H9 (cell line): ENCODE results near the gene IFT52. TPM values are rescaled to one million over a fixed set of nuclear protein-coding genes. Genes with fewer than 3 reads are reported as not detected.

Source experiments
- DNase-seq: peaks from one replicate; pipeline ENCODE4 v3.0.0-alpha.2; 2017
- H2AFZ ChIP-seq: one replicate; pipeline ENCODE4 v1.6.1; 2013; ENCODE audit warnings: mild to moderate bottlenecking, low read length, control low read depth, moderate library complexity
- H2AK5ac ChIP-seq: 2 replicates; pipeline ENCODE4 v1.6.1; 2013; ENCODE audit warnings: low read length, control low read depth, mixed read lengths; ENCODE audit not compliant: insufficient read length
- H2BK120ac ChIP-seq: one replicate; pipeline ENCODE4 v1.6.1; 2013; ENCODE audit warnings: low read depth, mild to moderate bottlenecking, low read length, control low read depth, inconsistent platforms; ENCODE audit not compliant: poor library complexity, severe bottlenecking
- H2BK12ac ChIP-seq: 2 replicates; pipeline ENCODE4 v1.6.1; 2013; ENCODE audit warnings: low read length, control low read depth, mixed read lengths, low read depth; ENCODE audit not compliant: insufficient read length
- H2BK15ac ChIP-seq: 2 replicates; pipeline ENCODE4 v1.6.1; 2013; ENCODE audit warnings: low read depth, low read length, control low read depth
- H2BK20ac ChIP-seq: one replicate; pipeline ENCODE4 v1.6.1; 2013; ENCODE audit warnings: low read depth, mild to moderate bottlenecking, low read length, control low read depth, inconsistent platforms; ENCODE audit not compliant: poor library complexity, severe bottlenecking
- H2BK5ac ChIP-seq: 2 replicates; pipeline ENCODE4 v1.6.1; 2013; ENCODE audit warnings: low read length, control low read depth, mixed read lengths; ENCODE audit not compliant: insufficient read length
- H3K14ac ChIP-seq: 2 replicates; pipeline ENCODE4 v1.6.1; 2013; ENCODE audit warnings: low read length, control low read depth; ENCODE audit not compliant: insufficient read depth
- H3K18ac ChIP-seq: 2 replicates; pipeline ENCODE4 v1.6.1; 2013; ENCODE audit warnings: low read depth, mild to moderate bottlenecking, mixed read lengths, low read length, control low read depth; ENCODE audit not compliant: insufficient read length
- H3K23ac ChIP-seq: 2 replicates; pipeline ENCODE4 v1.6.1; 2013; ENCODE audit warnings: low read length, control low read depth, mixed read lengths, low read depth; ENCODE audit not compliant: insufficient read length
- H3K23me2 ChIP-seq: 2 replicates; pipeline ENCODE4 v1.6.1; 2013; ENCODE audit warnings: low read depth, mild to moderate bottlenecking, mixed read lengths, low read length, control low read depth; ENCODE audit not compliant: insufficient read length, poor library complexity, severe bottlenecking
- H3K27ac ChIP-seq: 2 replicates; pipeline ENCODE4 v1.5.1; 2013; ENCODE audit warnings: low read length, control low read depth, mixed read lengths, low read depth; ENCODE audit not compliant: insufficient read length
- H3K27me3 ChIP-seq: 2 replicates; pipeline ENCODE4 v1.6.1; 2013; ENCODE audit warnings: low read length, control low read depth, inconsistent platforms; ENCODE audit not compliant: insufficient read depth
- H3K4ac ChIP-seq: 2 replicates; pipeline ENCODE4 v1.6.1; 2013; ENCODE audit warnings: low read depth, mild to moderate bottlenecking, control low read depth, inconsistent platforms, low read length, moderate library complexity
- H3K4me1 ChIP-seq: 2 replicates; pipeline ENCODE4 v1.6.1; 2013; ENCODE audit warnings: low read length, control low read depth, inconsistent platforms; ENCODE audit not compliant: insufficient read depth
- H3K4me2 ChIP-seq: 2 replicates; pipeline ENCODE4 v1.6.1; 2013; ENCODE audit warnings: low read length, control low read depth, mixed read lengths; ENCODE audit not compliant: insufficient read length, insufficient read depth
- H3K56ac ChIP-seq: 2 replicates; pipeline ENCODE4 v1.6.1; 2013; ENCODE audit warnings: low read depth, mild to moderate bottlenecking, mixed read lengths, low read length, control low read depth; ENCODE audit not compliant: insufficient read length
- H3K79me1 ChIP-seq: 2 replicates; pipeline ENCODE4 v1.6.1; 2013; ENCODE audit warnings: low read depth, mild to moderate bottlenecking, moderate library complexity, low read length, control low read depth, inconsistent platforms; ENCODE audit not compliant: insufficient read depth, poor library complexity, severe bottlenecking
- H3K79me2 ChIP-seq: 2 replicates; pipeline ENCODE4 v1.6.1; 2013; ENCODE audit warnings: low read length, control low read depth, inconsistent platforms; ENCODE audit not compliant: insufficient read depth
- H3K9ac ChIP-seq: 2 replicates; pipeline ENCODE4 v1.6.1; 2013; ENCODE audit warnings: low read length, control low read depth, mixed read lengths; ENCODE audit not compliant: insufficient read length; ENCODE audit errors: extremely low read depth
- H3K9me3 ChIP-seq: one replicate; pipeline ENCODE4 v1.6.1; 2013; ENCODE audit warnings: low read depth, low read length, inconsistent platforms; ENCODE audit not compliant: control insufficient read depth
- H3T11ph ChIP-seq: one replicate; pipeline ENCODE4 v1.6.1; 2013; ENCODE audit warnings: mild to moderate bottlenecking, low read length, control low read depth, inconsistent platforms
- H4K20me1 ChIP-seq: one replicate; pipeline ENCODE4 v1.6.1; 2013; ENCODE audit not compliant: control insufficient read depth, insufficient read length, insufficient read depth
- H4K5ac ChIP-seq: 2 replicates; pipeline ENCODE4 v1.6.1; 2013; ENCODE audit warnings: low read depth, mild to moderate bottlenecking, mixed read lengths, low read length, control low read depth; ENCODE audit not compliant: insufficient read length
- H4K8ac ChIP-seq: replicated peaks from 2 replicates; pipeline ENCODE4 v1.6.1; 2013; ENCODE audit warnings: low read length, control low read depth, mixed read lengths, low read depth; ENCODE audit not compliant: insufficient read length
- H4K91ac ChIP-seq: 2 replicates; pipeline ENCODE4 v1.6.1; 2013; ENCODE audit warnings: low read depth, mild to moderate bottlenecking, moderate library complexity, mixed read lengths, low read length, control low read depth; ENCODE audit not compliant: insufficient read length
- H3K27ac Mint-ChIP-seq, 3 experiments: 2 replicates in 2 of 3; 3 replicates in 1 of 3; pipeline ENCODE4 v1.8.0; 2020 to 2021; ENCODE audit warnings: mixed read lengths in 3 of 3, mild to moderate bottlenecking in 1 of 3, moderate library complexity in 1 of 3
- H3K27me3 Mint-ChIP-seq: 2 replicates; pipeline ENCODE4 v1.8.0; 2021; ENCODE audit warnings: low read depth, mild to moderate bottlenecking, moderate library complexity, mixed read lengths
- H3K36me3 Mint-ChIP-seq, 3 experiments: 2 replicates in 2 of 3; 3 replicates in 1 of 3; pipeline ENCODE4 v1.8.0; 2020 to 2021; ENCODE audit warnings: low read depth in 3 of 3, mixed read lengths in 3 of 3; ENCODE audit not compliant: insufficient read depth in 1 of 3
- H3K4me1 Mint-ChIP-seq, 2 experiments: 2 replicates each; pipeline ENCODE4 v1.8.0; 2020; ENCODE audit warnings: mixed read lengths in 2 of 2
- H3K4me3 Mint-ChIP-seq, 2 experiments: 2 replicates in 1 of 2; 3 replicates in 1 of 2; pipeline ENCODE4 v1.8.0; 2020 to 2021; ENCODE audit warnings: mild to moderate bottlenecking in 2 of 2, mixed read lengths in 2 of 2, moderate library complexity in 1 of 2
- H3K9me3 Mint-ChIP-seq, 2 experiments: 2 replicates in 1 of 2; 3 replicates in 1 of 2; pipeline ENCODE4 v1.8.0; 2020; ENCODE audit warnings: mild to moderate bottlenecking in 2 of 2, mixed read lengths in 2 of 2, moderate library complexity in 1 of 2
- WGBS: extraction: QIAGEN DNeasy Blood & Tissue Kit; methylation state at CpG from one replicate; pipeline ENCODE4 v1.1.7; 2013; ENCODE audit warnings: missing lambda C conversion rate, low lambda C conversion rate, mixed read lengths; ENCODE audit not compliant: insufficient read length; ENCODE audit errors: extremely low coverage; 5-methylcytosine and 5-hydroxymethylcytosine counted together
- total RNA-seq: library from RNA; stranded (reverse); gene quantifications from 2 replicates; pipeline ENCODE4 v1.2.1, GENCODE V29; 2021
- TF ChIP-seq, protein P1 (sequence below): fragments of 200-600 bp; sonication (generic); conservative IDR thresholded peaks from 3 replicates; pipeline ENCODE4 v1.8.0; 2021; ENCODE audit warnings: antibody characterized with exemption, mild to moderate bottlenecking

The IFT52 gene
- total RNA-seq, 1 experiment from 2014 or later: 44.5 TPM

DNA sequence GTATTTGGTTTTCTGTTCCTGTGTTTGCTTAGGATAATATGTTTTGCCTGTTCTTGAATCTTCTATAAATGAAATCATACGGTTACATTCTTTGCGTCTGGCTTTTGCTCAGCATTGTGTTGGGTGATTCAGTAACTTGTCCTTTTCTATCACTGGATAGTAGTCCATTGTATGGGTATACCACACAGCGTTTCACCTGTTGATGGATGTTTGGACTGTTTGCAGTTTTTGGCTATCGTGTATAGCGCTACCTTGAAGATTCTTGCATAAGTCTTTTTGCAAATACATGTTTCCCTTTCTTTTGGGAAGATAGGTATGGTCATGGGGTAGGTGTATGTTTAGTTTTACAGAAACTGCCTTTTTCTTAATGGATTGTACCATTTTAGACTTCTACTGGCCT is 85.6 kb downstream of the IFT52 start:
- Histone ChIP-seq H3K18ac (no peak overlapping the region), H3T11ph (no peak overlapping the region), H3K4me1 (no peaks in the 10 kb centered on the region), H2BK15ac (no peak overlapping the region), H3K27ac (no peak overlapping the region), H3K79me1 (peaks cover 3% of the 10 kb centered on the region), H3K4ac (no peak overlapping the region), H3K23ac (no peak overlapping the region), H4K5ac (no peak overlapping the region), H3K9ac (no peak overlapping the region), H2BK20ac (no peak overlapping the region), H3K4me2 (no peak overlapping the region), H3K9me3 (no peaks in the 10 kb centered on the region), H2BK120ac (no peak overlapping the region), H2AFZ (no peak overlapping the region), H4K91ac (no peak overlapping the region), H3K27me3 (no peaks in the 10 kb centered on the region), H2AK5ac (no peak overlapping the region), H2BK5ac (no peak overlapping the region), H4K20me1 (no peaks in the 10 kb centered on the region), H2BK12ac (no peak overlapping the region), H3K23me2 (no peaks in the 10 kb centered on the region), H3K14ac (no peak overlapping the region), H4K8ac (no peak overlapping the region), H3K56ac (no peak overlapping the region), H3K79me2 (peaks cover 3% of the 10 kb centered on the region; the same call in 1 of the 2 replicates)
- Mint-ChIP-seq H3K9me3 (no peaks in the 10 kb centered on the region; a peak in 1 of 5 replicates), H3K27ac (no peak overlapping the region), H3K4me3 (no peak overlapping the region), H3K4me1 (peaks cover 6 to 9% of the 10 kb centered on the region in 2 experiments), H3K27me3 (no peaks in the 10 kb centered on the region), H3K36me3 (peaks cover 21 to 71% (median 65%) of the 10 kb centered on the region in 3 experiments)
- WGBS: no CpG with 5 or more reads among the region's 5 CpGs
- TF ChIP-seq, protein P1, sequence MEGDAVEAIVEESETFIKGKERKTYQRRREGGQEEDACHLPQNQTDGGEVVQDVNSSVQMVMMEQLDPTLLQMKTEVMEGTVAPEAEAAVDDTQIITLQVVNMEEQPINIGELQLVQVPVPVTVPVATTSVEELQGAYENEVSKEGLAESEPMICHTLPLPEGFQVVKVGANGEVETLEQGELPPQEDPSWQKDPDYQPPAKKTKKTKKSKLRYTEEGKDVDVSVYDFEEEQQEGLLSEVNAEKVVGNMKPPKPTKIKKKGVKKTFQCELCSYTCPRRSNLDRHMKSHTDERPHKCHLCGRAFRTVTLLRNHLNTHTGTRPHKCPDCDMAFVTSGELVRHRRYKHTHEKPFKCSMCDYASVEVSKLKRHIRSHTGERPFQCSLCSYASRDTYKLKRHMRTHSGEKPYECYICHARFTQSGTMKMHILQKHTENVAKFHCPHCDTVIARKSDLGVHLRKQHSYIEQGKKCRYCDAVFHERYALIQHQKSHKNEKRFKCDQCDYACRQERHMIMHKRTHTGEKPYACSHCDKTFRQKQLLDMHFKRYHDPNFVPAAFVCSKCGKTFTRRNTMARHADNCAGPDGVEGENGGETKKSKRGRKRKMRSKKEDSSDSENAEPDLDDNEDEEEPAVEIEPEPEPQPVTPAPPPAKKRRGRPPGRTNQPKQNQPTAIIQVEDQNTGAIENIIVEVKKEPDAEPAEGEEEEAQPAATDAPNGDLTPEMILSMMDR: no peak
- no peak for DNase-seq
